GM12864 (cell line): ENCODE results near the gene SLC48A1.

Experiments used
- DNase-seq: peaks from one replicate; pipeline ENCODE4 v3.0.0-alpha.2; 2011; ENCODE audit warnings: low read depth
- H3K4me3 ChIP-seq: 2 replicates; pipeline ENCODE4 v1.5.1; 2011; ENCODE audit warnings: mild to moderate bottlenecking, low read depth, low read length, control low read depth
- TF ChIP-seq, protein P1 (sequence below): IDR thresholded peaks from 2 replicates; pipeline ENCODE4 v1.5.1; 2011; ENCODE audit warnings: low read depth, mild to moderate bottlenecking, moderate library complexity, low read length, control low read depth, inconsistent platforms; ENCODE audit errors: missing control alignments

Gene SLC48A1

GRCh38 chr12:47732504-47732903 lies 40.5 kb upstream of the SLC48A1 start:
- DNase-seq = no peak
- no peak overlapping the region for H3K4me3 ChIP-seq
- TF ChIP-seq, protein P1, sequence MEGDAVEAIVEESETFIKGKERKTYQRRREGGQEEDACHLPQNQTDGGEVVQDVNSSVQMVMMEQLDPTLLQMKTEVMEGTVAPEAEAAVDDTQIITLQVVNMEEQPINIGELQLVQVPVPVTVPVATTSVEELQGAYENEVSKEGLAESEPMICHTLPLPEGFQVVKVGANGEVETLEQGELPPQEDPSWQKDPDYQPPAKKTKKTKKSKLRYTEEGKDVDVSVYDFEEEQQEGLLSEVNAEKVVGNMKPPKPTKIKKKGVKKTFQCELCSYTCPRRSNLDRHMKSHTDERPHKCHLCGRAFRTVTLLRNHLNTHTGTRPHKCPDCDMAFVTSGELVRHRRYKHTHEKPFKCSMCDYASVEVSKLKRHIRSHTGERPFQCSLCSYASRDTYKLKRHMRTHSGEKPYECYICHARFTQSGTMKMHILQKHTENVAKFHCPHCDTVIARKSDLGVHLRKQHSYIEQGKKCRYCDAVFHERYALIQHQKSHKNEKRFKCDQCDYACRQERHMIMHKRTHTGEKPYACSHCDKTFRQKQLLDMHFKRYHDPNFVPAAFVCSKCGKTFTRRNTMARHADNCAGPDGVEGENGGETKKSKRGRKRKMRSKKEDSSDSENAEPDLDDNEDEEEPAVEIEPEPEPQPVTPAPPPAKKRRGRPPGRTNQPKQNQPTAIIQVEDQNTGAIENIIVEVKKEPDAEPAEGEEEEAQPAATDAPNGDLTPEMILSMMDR = no peak

DNA sequence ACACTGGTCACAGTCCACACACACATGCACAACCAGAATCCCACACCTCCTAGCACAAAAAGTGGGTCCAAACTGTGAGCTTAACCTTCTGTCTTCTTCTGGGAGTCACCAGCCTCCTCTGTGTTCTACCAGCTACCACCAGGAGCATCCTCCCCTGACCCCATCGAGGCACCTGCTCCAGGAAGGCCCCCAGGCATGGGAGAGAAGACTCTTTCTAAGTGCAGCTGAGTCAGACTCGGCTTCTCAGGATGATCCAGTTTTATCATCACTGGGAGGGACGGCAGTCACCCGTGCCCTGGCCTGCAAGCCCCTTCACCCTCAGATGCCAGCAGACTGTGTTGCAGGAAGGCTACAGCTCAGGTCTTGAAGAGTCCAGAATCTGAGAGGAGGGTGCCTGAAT lies 39.9 kb upstream of the SLC48A1 start:
- DNase-seq = no peak
- TF ChIP-seq, protein P1 = no peak
- H3K4me3 ChIP-seq = no peak overlapping the region

GRCh38 chr12:47734725-47735480 lies 38.1 kb upstream of the SLC48A1 start:
- TF ChIP-seq, protein P1 = no peak
- DNase-seq = no peak
- no peak overlapping the region for H3K4me3 ChIP-seq

GRCh38 chr12:47735649-47736048 lies 37.4 kb upstream of the SLC48A1 start:
- TF ChIP-seq, protein P1 = no peak

GRCh38 chr12:47736216-47736615 lies 36.8 kb upstream of the SLC48A1 start:
- no peak overlapping the region for H3K4me3 ChIP-seq
- TF ChIP-seq, protein P1 = no peak
- no peak for DNase-seq

More at GRCh38 chr12:47735649-47736048, 37.4 kb upstream of the SLC48A1 start:
- DNase-seq = no peak
- H3K4me3 ChIP-seq = no peak overlapping the region

DNA sequence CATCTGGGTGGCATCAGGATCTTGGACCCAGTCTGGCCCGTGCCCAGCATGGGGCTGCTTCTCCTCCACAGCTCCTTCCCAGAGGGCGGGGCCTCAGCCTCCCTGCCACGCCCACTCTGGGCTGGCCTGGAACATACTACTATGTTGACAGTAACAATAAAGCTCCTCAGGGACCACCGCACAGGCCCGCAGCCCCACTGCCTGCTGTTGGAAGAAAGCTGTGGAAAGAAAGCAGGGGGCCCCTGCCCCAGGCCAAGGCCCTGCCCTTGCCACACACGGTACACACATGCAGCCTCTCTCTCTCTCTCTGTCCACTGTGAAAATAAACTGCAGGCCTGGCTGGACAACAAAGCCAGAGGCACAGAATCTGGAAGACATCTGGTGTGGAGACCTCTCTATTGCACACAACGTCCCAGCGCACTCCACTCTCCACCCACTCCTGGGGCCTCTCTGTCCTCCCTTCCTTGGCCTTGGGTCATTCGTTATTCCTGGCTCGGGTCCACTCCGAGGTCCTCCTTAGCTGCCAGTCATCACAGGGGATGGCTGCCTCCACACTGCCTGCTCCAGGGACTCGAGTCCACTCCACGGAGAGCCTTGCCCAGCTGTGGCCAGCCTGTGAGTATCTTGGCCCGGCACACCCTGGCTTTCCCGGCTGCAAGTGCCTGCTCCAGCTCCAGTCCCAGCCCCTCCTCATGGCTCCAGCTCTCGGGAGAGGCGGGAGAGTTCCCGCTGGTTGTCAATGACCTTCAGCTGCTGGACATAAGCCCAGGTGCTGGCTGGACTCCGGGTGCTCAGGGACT lies 36.0 kb upstream of the SLC48A1 start:
- DNase-seq = no peak
- TF ChIP-seq, protein P1 = no peak
- H3K4me3 ChIP-seq = no peak overlapping the region
